ENCODE measurements around the gene TSPAN7.

TSPAN7 gene

DNA sequence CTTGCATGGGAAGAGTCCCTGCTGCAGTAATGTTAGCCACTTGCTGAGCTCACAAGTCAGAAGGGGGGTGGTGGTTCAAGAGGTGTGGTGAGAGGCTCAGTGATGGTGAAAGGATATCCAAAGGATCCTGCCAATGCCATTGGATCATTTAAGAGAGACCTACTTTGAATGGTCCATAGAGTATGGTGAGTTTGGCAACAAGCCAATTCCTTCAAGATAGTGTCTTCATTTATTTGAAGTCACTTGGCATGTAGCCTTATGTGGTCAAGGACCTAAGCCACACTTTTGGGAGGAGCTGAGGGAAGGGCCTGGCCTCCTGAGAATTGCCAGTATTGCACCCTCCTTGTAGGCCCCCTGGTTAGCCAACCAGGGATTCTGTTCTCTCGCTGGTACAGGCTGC is 87.9 kb downstream of the TSPAN7 start:
- no peak for DNase-seq (ENCODE audit: low read depth)

GRCh38 chrX:38649674-38650647 is 88.6 kb downstream of the TSPAN7 start:
- DNase-seq (ENCODE audit: low read depth), result no peak

DNA sequence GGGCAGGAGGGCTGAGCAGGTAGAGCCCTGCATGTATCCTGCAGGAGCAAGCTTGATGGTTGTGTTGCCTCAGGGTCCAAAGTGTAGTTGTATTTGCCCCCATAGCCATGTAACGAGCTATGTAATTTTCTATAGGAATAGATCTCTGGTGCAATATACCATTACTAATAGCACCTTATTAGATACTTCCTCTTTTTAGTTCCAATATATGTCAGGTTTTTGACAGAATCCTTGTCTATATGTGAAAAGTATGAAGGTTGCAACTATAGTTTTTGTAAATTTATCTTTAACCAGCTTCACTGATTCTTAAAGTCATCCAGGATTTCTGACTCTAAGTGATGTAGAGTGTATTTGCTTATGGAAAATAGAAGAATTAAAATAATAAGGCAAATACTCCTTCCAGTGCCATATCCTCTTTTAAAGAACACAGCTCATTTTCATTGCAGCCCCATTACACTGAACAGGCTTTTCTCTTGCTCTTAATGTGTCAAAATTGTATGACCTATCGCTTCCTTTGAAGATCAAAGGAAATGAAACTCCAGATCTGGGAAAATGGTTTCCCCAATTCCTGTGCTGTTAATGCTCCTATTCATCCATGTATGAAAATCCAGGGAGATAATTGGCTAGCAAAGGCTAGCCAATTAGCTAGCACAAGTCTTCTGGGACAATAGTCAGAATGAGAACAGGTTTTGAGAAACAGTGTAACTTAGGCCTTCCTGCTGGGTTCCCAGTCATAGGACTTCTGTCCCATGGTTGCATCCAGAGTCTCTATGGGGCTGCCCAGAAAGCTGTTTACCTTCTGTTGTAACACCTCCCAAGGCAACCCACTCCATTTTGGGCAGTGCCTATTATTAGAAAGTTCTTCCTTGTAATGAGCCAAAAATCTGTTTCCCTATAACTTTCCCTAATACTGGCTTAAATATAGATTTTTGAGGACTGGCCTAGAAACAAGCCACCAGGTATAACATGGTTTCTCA is 90.6 kb downstream of the TSPAN7 start:
- DNase-seq (ENCODE audit: low read depth), result no peak

GRCh38 chrX:38652934-38653442 is 91.6 kb downstream of the TSPAN7 start:
- DNase-seq (ENCODE audit: low read depth), result no peak

DNA sequence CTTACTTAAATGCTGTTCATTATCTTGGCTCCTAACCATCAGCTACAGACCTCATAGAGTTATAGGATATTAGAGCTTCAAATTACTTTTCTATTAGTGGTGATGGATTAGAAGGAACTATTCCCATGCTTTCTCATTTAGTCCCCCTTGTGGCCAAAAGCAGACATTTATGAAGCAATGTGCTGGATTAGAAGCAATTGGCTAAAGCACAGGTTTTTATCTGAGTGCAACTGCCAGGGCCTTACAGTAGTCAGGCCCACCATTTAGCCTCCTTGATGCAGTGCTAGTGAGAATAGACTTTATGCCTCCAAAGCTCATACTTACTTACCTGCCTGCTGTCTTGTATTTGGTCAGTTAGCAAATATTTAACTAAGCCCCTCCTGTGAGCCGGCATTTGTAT is 93.0 kb downstream of the TSPAN7 start:
- no peak for DNase-seq (ENCODE audit: low read depth)

DNA sequence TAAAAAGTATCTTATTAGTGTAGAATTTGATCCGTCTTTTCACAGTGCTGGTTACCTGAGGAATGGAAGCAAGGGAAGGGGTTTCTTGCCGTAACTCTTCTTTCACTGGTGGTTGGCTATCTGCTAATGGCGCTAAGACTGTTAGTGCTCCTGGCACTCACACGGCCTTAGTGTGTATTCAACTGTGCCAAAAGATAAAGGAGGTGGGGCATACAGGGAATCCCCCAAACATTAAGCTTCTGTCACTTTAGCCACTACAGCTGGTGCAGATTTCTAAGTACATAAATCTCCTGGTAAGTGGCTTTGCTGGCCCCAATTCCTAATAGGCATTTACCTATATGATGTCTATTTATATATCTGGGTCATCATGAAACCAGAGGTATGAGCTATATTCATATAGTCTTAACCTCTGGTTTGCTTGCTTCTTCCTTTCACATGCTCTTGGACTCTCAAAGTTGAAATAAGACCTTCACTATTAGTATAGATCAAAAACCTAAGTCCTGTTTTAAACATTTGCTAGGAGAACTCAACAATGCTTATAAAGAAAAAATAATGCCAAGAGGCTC is 95.1 kb downstream of the TSPAN7 start:
- no peak for DNase-seq (ENCODE audit: low read depth)

GRCh38 chrX:38657562-38657961 is 96.2 kb downstream of the TSPAN7 start:
- no peak for DNase-seq (ENCODE audit: low read depth)

GRCh38 chrX:38660395-38661102 is 99.2 kb downstream of the TSPAN7 start:
- no peak for DNase-seq (ENCODE audit: low read depth)

- no peak for DNase-seq (ENCODE audit: low read depth)
These were observed 99.7 kb downstream of the TSPAN7 start for GRCh38 chrX:38661103-38661441.

DNA sequence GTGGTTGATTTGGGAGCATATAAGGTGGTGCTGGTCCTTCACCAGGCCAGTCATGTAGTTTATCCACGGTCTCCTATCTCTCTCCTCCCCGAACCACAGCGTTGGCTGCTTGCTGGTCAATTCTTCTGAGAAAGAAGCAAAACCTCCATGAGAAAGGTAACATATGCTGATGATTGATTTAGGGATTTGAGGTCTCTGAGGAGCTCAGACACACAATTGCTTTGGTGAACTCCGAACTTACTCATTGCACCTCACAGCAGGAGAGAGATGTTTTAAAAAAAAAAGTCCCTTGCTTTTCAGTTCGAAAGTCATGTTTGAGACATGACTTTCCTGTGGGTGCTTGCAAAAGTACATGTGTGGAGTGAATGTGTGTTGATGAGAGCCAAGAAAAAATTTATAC is 100.2 kb downstream of the TSPAN7 start:
- no peak for DNase-seq (ENCODE audit: low read depth)

DNA sequence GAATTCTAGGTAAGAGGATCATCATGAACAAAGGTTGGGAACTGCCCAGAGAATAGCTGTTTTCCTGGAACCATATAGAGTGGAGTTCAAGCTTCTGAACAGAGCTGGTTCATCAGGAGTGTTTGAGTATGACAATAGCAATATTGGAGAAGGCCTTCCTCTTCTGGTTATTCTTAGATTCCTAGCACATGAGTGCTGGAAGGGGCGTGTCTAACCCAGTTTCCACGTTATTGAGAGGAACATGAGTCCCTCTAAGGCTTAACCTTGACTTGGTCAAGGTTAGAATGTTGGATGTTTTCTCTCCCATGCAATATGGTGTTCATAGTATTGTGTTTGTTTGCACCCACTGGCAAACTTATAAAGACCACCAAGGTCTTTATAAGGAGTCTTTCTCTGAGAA is 101.3 kb downstream of the TSPAN7 start:
- no peak for DNase-seq (ENCODE audit: low read depth)

DNA sequence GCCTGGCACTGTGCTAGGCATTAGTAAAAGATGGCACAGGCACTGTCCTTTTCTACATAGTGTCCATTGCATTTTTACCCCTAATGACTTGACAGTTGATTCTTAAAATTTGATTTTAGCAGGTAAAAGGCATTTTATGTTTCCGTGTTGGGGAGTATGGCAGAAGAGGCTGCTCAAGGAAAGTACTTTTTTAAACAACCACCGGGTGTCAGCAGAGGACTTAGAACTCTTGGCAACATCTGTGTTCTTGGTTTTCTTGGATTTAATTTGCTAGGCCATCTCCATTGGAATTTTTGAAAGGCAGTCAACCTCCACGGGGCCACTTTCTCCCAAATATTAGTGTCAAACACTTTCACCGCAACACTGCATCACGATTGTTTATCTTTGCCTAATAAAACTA is 102.9 kb downstream of the TSPAN7 start:
- peak; percentile 33 for DNase-seq (ENCODE audit: low read depth)

DNA sequence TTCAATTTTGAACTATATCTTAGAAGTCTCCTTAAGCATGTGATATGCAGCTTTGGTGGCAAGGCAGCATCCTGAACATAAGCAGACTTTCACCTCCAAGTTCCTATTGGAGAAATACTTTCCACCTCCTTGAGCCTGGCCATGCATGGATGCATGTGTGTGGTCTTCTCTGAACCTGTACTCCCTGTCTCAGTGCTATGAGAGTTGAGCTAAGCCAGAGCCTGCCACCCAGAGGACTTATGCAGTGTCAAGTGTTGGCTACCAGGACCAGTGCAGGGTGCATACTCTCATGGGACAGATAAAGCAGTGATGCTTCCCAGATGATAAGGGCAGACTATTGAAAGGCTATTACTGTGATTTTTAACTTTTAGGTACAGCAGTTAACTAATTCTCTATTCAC is 105.6 kb downstream of the TSPAN7 start:
- DNase-seq (ENCODE audit: low read depth), result no peak

DNA sequence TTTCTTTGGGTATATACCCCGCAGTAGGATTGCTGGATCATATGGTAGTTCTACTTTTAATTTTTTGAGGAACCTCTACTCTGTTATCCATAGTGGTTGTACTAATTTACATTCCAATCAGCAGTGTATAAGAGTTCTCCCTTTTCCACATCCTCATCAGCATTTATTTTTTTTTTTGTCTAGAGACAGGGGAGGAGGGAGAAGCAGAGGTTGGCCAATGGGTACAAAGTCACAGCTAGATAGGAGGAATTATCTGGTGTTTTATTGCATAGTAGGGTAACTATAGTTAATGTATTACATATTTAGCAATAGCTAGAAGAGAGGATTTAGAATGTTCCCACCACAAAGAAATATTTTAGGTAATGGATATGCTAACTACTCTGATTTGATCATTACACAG is 107.4 kb downstream of the TSPAN7 start:
- no peak for DNase-seq (ENCODE audit: low read depth)

DNA sequence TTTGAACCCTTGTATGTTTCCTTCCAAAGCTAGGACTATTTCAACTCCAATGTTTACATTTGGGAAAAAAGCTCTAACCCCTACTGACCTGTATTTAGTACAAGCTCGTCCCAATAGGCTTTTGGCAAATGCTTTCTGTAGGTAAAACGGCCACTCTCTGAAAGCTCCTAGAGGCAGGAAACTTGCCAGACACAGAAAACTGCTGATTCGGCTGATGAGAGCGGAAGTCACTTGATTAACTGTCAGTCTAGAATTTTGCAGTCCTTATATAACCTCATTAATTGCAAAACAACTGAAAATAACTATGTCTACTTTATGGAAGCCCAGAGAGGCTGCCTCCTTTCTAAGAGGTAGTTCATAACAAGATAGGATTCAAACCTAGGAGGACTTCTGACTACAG is 108.1 kb downstream of the TSPAN7 start:
- no peak for DNase-seq (ENCODE audit: low read depth)

GRCh38 chrX:38672646-38673045 is 111.3 kb downstream of the TSPAN7 start:
- DNase-seq (ENCODE audit: low read depth), result no peak

- DNase-seq (ENCODE audit: low read depth), result no peak
These were observed 114.5 kb downstream of the TSPAN7 start for GRCh38 chrX:38675856-38676255.

DNA sequence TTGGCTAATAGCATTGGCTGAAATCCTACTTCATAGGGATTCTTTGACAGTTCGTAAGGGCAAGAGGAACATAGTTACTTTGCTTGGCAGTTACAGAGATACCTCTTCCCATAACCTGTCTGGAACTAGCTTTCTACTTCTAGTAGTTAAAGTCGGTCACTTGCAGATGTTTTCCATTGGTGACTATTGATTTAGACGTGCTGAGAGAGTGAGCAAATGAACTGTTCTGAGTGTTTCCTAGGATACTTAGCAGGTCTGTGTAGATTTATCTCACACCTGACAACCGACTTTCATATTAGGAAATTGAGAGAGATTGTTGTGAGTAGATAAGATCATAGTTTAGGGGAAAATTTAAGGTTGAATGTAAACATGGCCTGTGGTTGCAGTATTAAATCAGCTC is 116.8 kb downstream of the TSPAN7 start:
- DNase-seq (ENCODE audit: low read depth), result no peak

- DNase-seq (ENCODE audit: low read depth), result no peak
These were observed 117.5 kb downstream of the TSPAN7 start for GRCh38 chrX:38678821-38679220.

- DNase-seq (ENCODE audit: low read depth), result no peak
These were observed 118.4 kb downstream of the TSPAN7 start for GRCh38 chrX:38679695-38680094.

DNA sequence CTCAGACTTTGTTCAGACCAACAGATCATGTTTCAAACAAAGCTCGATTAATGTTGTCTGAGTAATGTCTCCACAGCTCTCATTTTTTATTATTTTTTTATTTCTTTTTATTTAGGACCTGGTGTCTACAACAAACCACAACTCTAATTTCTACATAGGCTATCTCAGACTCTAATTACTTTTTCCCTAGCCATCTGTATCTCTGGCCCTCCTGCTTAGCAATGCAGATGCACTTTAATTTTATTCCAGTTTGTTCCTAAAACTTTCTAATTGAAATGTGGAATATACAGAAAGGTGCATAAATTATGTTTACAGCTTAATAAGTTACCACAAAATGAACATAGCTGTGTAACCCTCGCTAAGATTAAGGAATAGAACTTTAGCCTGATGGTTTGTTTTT is 120.8 kb downstream of the TSPAN7 start:
- no peak for DNase-seq (ENCODE audit: low read depth)

GRCh38 chrX:38692961-38693360 is 131.6 kb downstream of the TSPAN7 start:
- no peak for DNase-seq (ENCODE audit: low read depth)
